ENCODE results near the gene SLC24A3. TPM values are rescaled to one million over a fixed set of nuclear protein-coding genes. Genes with fewer than 3 reads are reported as not detected.

SLC24A3 gene
- total RNA-seq, 2 experiments from 2014 or later: not detected

DNA sequence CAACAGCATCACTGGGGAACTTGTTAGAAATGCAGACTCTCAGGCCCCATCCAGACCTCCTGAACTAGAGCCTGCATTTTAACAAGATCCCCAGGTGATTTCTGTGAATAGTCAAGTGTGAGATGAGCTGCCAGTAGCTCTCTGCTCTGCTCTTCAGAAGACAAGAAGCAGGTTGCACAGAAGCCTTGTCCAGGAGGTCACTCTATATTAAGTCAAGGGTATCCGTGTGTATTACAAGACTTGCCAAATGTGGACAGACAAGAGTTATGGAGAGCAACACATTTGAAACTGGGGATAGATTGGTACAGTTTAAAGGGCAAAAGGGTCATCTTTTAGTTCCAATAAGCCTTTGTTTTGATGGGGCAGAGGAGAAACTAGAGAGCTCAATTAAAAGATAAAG lies 522.4 kb downstream of the SLC24A3 start:
- no peak overlapping the region for H3K27ac ChIP-seq (ENCODE audit: low read depth, low read length, poor library complexity, severe bottlenecking)
- no TSS peak for BruUV-seq (replicated peaks)
- ChIA-PET POLR2A (no interaction called here), CTCF (ENCODE audit: unreplicated experiment) (no interaction called here)
- no peak overlapping the region for H3K4me3 ChIP-seq (ENCODE audit: low read depth, low read length, poor library complexity, severe bottlenecking)
- no peaks in the 10 kb centered on the region for H3K36me3 ChIP-seq (ENCODE audit: insufficient read depth, low read length)
- H3K4me2 ChIP-seq (ENCODE audit: low read length): no peak overlapping the region
- DNase-seq (ENCODE audit: low spot score): no peak
- H3K4me1 ChIP-seq (ENCODE audit: insufficient read depth, low read length, poor library complexity, severe bottlenecking): no peaks in the 10 kb centered on the region
- no peak overlapping the region for H2AFZ ChIP-seq (ENCODE audit: low read length)
- TF ChIP-seq EZH2phosphoT487 (IDR thresholded peaks at IDR 0.05; ENCODE audit: borderline replicate concordance, low read depth, low read length): no peak
- TF ChIP-seq, protein P1, sequence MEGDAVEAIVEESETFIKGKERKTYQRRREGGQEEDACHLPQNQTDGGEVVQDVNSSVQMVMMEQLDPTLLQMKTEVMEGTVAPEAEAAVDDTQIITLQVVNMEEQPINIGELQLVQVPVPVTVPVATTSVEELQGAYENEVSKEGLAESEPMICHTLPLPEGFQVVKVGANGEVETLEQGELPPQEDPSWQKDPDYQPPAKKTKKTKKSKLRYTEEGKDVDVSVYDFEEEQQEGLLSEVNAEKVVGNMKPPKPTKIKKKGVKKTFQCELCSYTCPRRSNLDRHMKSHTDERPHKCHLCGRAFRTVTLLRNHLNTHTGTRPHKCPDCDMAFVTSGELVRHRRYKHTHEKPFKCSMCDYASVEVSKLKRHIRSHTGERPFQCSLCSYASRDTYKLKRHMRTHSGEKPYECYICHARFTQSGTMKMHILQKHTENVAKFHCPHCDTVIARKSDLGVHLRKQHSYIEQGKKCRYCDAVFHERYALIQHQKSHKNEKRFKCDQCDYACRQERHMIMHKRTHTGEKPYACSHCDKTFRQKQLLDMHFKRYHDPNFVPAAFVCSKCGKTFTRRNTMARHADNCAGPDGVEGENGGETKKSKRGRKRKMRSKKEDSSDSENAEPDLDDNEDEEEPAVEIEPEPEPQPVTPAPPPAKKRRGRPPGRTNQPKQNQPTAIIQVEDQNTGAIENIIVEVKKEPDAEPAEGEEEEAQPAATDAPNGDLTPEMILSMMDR (conservative IDR thresholded peaks at IDR 0.05; ENCODE audit: low read length): no peak
- no peaks in the 10 kb centered on the region for H3K9me2 ChIP-seq (ENCODE audit: insufficient read depth, low read length)
- H3K79me2 ChIP-seq (ENCODE audit: insufficient read depth, low read depth, low read length): no peaks in the 10 kb centered on the region
- no peaks in the 10 kb centered on the region for H3K9me3 ChIP-seq (ENCODE audit: low read length)
- intact Hi-C loops (cut with micrococcal nuclease; ENCODE audit: unreplicated experiment): no loop called here
- H4K20me1 ChIP-seq (ENCODE audit: insufficient read depth, low read length): no peaks in the 10 kb centered on the region

DNA sequence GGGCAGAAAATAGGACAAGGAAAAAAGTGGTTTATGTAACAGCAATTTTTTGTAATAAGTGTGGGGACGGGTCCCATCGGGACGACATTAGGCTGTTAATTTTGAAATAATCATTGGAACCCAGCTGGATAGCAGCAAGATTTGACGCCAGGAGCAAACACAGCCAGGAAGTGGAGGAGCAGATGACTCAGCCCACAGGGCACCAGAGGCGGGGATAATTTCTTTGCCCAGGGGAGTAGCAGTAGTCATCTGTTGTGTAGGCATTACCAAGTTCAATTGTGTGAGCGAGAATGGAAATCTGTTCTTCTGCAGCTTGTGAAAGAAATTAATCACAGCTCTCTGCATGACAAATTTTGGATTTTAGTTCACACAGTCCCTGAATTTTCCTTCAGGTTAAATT lies 523.0 kb downstream of the SLC24A3 start:
- Histone ChIP-seq H2AFZ (ENCODE audit: low read length) (no peak overlapping the region), H3K4me3 (ENCODE audit: low read depth, low read length, poor library complexity, severe bottlenecking) (no peak overlapping the region), H3K27ac (ENCODE audit: low read depth, low read length, poor library complexity, severe bottlenecking) (no peak overlapping the region), H3K4me2 (ENCODE audit: low read length) (no peak overlapping the region), H3K4me1 (ENCODE audit: insufficient read depth, low read length, poor library complexity, severe bottlenecking) (no peaks in the 10 kb centered on the region), H3K9me2 (ENCODE audit: insufficient read depth, low read length) (no peaks in the 10 kb centered on the region), H3K9me3 (ENCODE audit: low read length) (no peaks in the 10 kb centered on the region), H3K36me3 (ENCODE audit: insufficient read depth, low read length) (no peaks in the 10 kb centered on the region), H3K79me2 (ENCODE audit: insufficient read depth, low read depth, low read length) (no peaks in the 10 kb centered on the region), H4K20me1 (ENCODE audit: insufficient read depth, low read length) (no peaks in the 10 kb centered on the region)
- ChIA-PET CTCF (ENCODE audit: unreplicated experiment) (no interaction called here), POLR2A (no interaction called here)
- BruUV-seq (replicated peaks): no TSS peak
- no peak for DNase-seq (ENCODE audit: low spot score)
- intact Hi-C loops (cut with micrococcal nuclease; ENCODE audit: unreplicated experiment): no loop called here
- TF ChIP-seq, protein P1 (conservative IDR thresholded peaks at IDR 0.05; ENCODE audit: low read length): no peak
- no peak for TF ChIP-seq EZH2phosphoT487 (IDR thresholded peaks at IDR 0.05; ENCODE audit: borderline replicate concordance, low read depth, low read length)

DNA sequence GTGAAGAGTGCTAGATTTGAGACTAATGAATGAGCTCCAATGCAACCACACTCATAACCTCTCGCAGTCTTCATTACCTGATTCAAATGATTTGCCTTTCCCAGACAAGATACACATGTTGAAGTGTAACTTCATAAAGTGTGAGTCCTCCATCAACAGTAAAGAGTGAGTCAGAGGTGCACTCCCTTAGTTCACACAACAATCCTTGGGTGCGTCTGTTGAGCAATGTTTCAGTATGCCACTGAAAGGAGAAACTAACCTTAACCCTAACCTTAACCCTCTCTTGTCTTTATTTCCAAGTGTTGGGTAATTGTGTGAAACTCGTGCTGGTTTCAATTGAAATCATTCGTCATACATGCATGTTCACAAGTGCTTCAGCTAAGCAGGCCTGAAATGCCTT lies 524.6 kb downstream of the SLC24A3 start:
- Histone ChIP-seq H3K27ac (ENCODE audit: low read depth, low read length, poor library complexity, severe bottlenecking) (no peak overlapping the region), H3K79me2 (ENCODE audit: insufficient read depth, low read depth, low read length) (no peaks in the 10 kb centered on the region), H4K20me1 (ENCODE audit: insufficient read depth, low read length) (no peaks in the 10 kb centered on the region), H3K4me2 (ENCODE audit: low read length) (no peak overlapping the region), H3K36me3 (ENCODE audit: insufficient read depth, low read length) (no peaks in the 10 kb centered on the region), H2AFZ (ENCODE audit: low read length) (no peak overlapping the region), H3K4me1 (ENCODE audit: insufficient read depth, low read length, poor library complexity, severe bottlenecking) (no peaks in the 10 kb centered on the region), H3K9me2 (ENCODE audit: insufficient read depth, low read length) (no peaks in the 10 kb centered on the region), H3K4me3 (ENCODE audit: low read depth, low read length, poor library complexity, severe bottlenecking) (no peak overlapping the region), H3K9me3 (ENCODE audit: low read length) (no peaks in the 10 kb centered on the region)
- intact Hi-C loops (cut with micrococcal nuclease; ENCODE audit: unreplicated experiment): no loop called here
- no peak for DNase-seq (ENCODE audit: low spot score)
- TF ChIP-seq, protein P1 (conservative IDR thresholded peaks at IDR 0.05; ENCODE audit: low read length): no peak
- no peak for TF ChIP-seq EZH2phosphoT487 (IDR thresholded peaks at IDR 0.05; ENCODE audit: borderline replicate concordance, low read depth, low read length)
- no TSS peak for BruUV-seq (replicated peaks)
- ChIA-PET CTCF (ENCODE audit: unreplicated experiment) (no interaction called here), POLR2A (interaction anchor here (0.6 kb wide), 1 partner anchor 145 kb away, joined by 3 read pairs; no protein-coding TSS in a partner anchor)

All from OCI-LY7 (cell line).